HepG2 (cell line): Measurements from ENCODE around the gene NKIRAS1. TPM values are rescaled to one million over a fixed set of nuclear protein-coding genes. Genes with fewer than 3 reads are reported as not detected.

Experiments
- ATAC-seq: fragments of 200-7000 bp; cut with Tn5 transposase; 3 replicates; pipeline ENCODE4 v1.9.1; 2020; ENCODE audit warnings: mild to moderate bottlenecking, moderate library complexity
- BruUV-seq: library from RNA; stranded (reverse); fragments of 400-500 nt; replicated peaks from 2 replicates; lab custom pipeline; 2021; lab: Mats Ljungman, UMichigan
- CTCF ChIA-PET: fragments of 300-600 bp; formaldehyde crosslinking; extraction: SDS; loops from one replicate; lab custom pipeline; 2021; ENCODE audit warnings: low total read pairs, inconsistent platforms, low intra/inter-chr PET ratio; lab: Yijun Ruan, JAX
- POLR2A ChIA-PET: fragments of 350-600 bp; sonication (Branson Sonifier 250); formaldehyde crosslinking; loops from one replicate; lab custom pipeline; 2020; ENCODE audit warnings: antibody characterized with exemption, inconsistent platforms; lab: Yijun Ruan, JAX
- DNase-seq: peaks from one replicate; pipeline ENCODE4 v3.0.0-alpha.2; 2015; ENCODE audit warnings: low spot score
- FAIRE-seq: peaks from 3 replicates; lab custom pipeline; 2011; peaks lifted over from hg19 to GRCh38; lab: Jason Lieb, UNC
- H2AFZ ChIP-seq: one replicate; pipeline ENCODE4 v1.6.1; 2011; ENCODE audit warnings: low read length, inconsistent platforms
- H3K27ac ChIP-seq: fragments of 300-600 bp; 3 replicates; pipeline ENCODE4 v1.8.0; 2011; ENCODE audit warnings: mixed run types, mild to moderate bottlenecking, mixed read lengths, low read length, inconsistent platforms; ENCODE audit not compliant: insufficient read depth; ENCODE audit errors: extremely low read length
- H3K27me3 ChIP-seq, 2 experiments: fragments of 200-600 bp in 1 of 2; 2 replicates in 1 of 2; 3 replicates in 1 of 2; pipeline versions ENCODE4 v1.6.0 to v1.8.0; 2011; ENCODE audit warnings: low read length in 2 of 2, mild to moderate bottlenecking in 2 of 2, moderate library complexity in 2 of 2, inconsistent platforms in 1 of 2; ENCODE audit not compliant: insufficient read depth in 2 of 2, control insufficient read depth in 1 of 2
- H3K36me3 ChIP-seq, 2 experiments: fragments of 200-600 bp in 1 of 2; replicated peaks in 1 of 2; 2 replicates in 1 of 2; 3 replicates in 1 of 2; pipeline versions ENCODE4 v1.5.1 to v1.8.0; 2011; ENCODE audit warnings: low read length in 2 of 2, inconsistent platforms in 1 of 2; ENCODE audit not compliant: insufficient read depth in 2 of 2, control insufficient read depth in 1 of 2
- H3K4me1 ChIP-seq: 2 replicates; pipeline ENCODE4 v1.5.1; 2012; ENCODE audit warnings: low read length, inconsistent platforms; ENCODE audit not compliant: insufficient read depth
- H3K4me2 ChIP-seq: 2 replicates; pipeline ENCODE4 v1.6.0; 2011; ENCODE audit warnings: low read depth, low read length, inconsistent platforms
- H3K4me3 ChIP-seq, 3 experiments: fragments of 200-600 bp in 1 of 3; sonication (generic), shearing (Covaris generic) in 1 of 3; replicated peaks in 1 of 3; 2 replicates each; pipeline ENCODE4 v1.5.1; 2011 to 2016; ENCODE audit warnings: low read length in 3 of 3, inconsistent platforms in 2 of 3, low read depth in 2 of 3, mild to moderate bottlenecking in 2 of 3, control low read depth in 1 of 3, mixed read lengths in 1 of 3; ENCODE audit not compliant: insufficient read depth in 1 of 3
- H3K79me2 ChIP-seq: one replicate; pipeline ENCODE4 v1.6.1; 2011; ENCODE audit warnings: low read length, inconsistent platforms; ENCODE audit not compliant: insufficient read depth
- H3K9ac ChIP-seq: 2 replicates; pipeline ENCODE4 v1.6.0; 2011; ENCODE audit warnings: mild to moderate bottlenecking, low read depth, low read length, inconsistent platforms; ENCODE audit not compliant: insufficient read depth
- H3K9me3 ChIP-seq: 2 replicates; pipeline ENCODE4 v1.5.1; 2012; ENCODE audit warnings: mild to moderate bottlenecking, low read length
- H4K20me1 ChIP-seq: 2 replicates; pipeline ENCODE4 v1.6.0; 2011; ENCODE audit warnings: inconsistent platforms, mild to moderate bottlenecking, low read length, moderate library complexity; ENCODE audit not compliant: insufficient read depth
- ARNTL ChIP-seq: sonication (generic); formaldehyde crosslinking; IDR thresholded peaks from 2 replicates; pipeline ENCODE4 v1.4.0; 2020; ENCODE audit warnings: mild to moderate bottlenecking, missing genetic modification reagents
- ELF1 ChIP-seq: sonication (generic); formaldehyde crosslinking; IDR thresholded peaks from 2 replicates; pipeline ENCODE4 v1.4.0; 2020; ENCODE audit warnings: missing genetic modification reagents
- HDAC6 ChIP-seq: fragments of 200-600 bp; sonication (generic); IDR thresholded peaks from 2 replicates; pipeline ENCODE4 v1.7.0; 2017; ENCODE audit warnings: mild to moderate bottlenecking, antibody characterized with exemption, low read length, low read depth
- HOXA9 ChIP-seq: sonication (generic); formaldehyde crosslinking; IDR thresholded peaks from 2 replicates; pipeline ENCODE4 v1.8.1; 2022; ENCODE audit warnings: missing genetic modification reagents, mild to moderate bottlenecking, moderate library complexity, borderline replicate concordance
- JUNB ChIP-seq: sonication (generic); formaldehyde crosslinking; IDR thresholded peaks from 2 replicates; pipeline ENCODE4 v1.8.0; 2022; ENCODE audit warnings: missing genetic modification reagents, mild to moderate bottlenecking, borderline replicate concordance
- MAFK ChIP-seq, 2 experiments: IDR thresholded peaks in 1 of 2; conservative IDR thresholded peaks in 1 of 2; 2 replicates each; pipeline ENCODE4 v1.6.1; 2011; ENCODE audit warnings: improper control_type of control experiment in 2 of 2, low read length in 2 of 2
- POLR2A ChIP-seq, 2 experiments: IDR thresholded peaks; 2 replicates each; pipeline ENCODE4 v1.6.1; 2011; ENCODE audit warnings: low read depth in 2 of 2, low read length in 2 of 2, mild to moderate bottlenecking in 1 of 2, moderate library complexity in 1 of 2; ENCODE audit not compliant: insufficient read depth in 1 of 2
- RBM22 ChIP-seq: fragments of 200-400 bp; formaldehyde crosslinking; optimal IDR thresholded peaks from 2 replicates; pipeline ENCODE3; 2017; ENCODE audit warnings: mild to moderate bottlenecking, low read length, moderate library complexity
- RXRB ChIP-seq: IDR thresholded peaks from 2 replicates; pipeline ENCODE4 v1.6.1; 2016; ENCODE audit warnings: borderline replicate concordance, missing genetic modification reagents, missing compliant biosample characterization
- TSC22D2 ChIP-seq: sonication (generic); formaldehyde crosslinking; IDR thresholded peaks from 2 replicates; pipeline ENCODE4 v1.5.1; 2020; ENCODE audit warnings: missing genetic modification reagents, mild to moderate bottlenecking, borderline replicate concordance
- YEATS4 ChIP-seq: sonication (generic); formaldehyde crosslinking; IDR thresholded peaks from 2 replicates; pipeline ENCODE4 v1.4.0; 2020; ENCODE audit warnings: missing genetic modification reagents, borderline replicate concordance
- ZFAT ChIP-seq: sonication (generic); formaldehyde crosslinking; conservative IDR thresholded peaks from 2 replicates; pipeline ENCODE4 v1.8.1; 2023; ENCODE audit warnings: missing genetic modification reagents, inconsistent platforms
- ZNF124 ChIP-seq: sonication (generic); formaldehyde crosslinking; IDR thresholded peaks from 2 replicates; pipeline ENCODE4 v1.4.0; 2020; ENCODE audit warnings: missing genetic modification reagents
- ZNF569 ChIP-seq: sonication (generic); formaldehyde crosslinking; IDR thresholded peaks from 2 replicates; pipeline ENCODE4 v1.5.0; 2020; ENCODE audit warnings: mild to moderate bottlenecking, missing genetic modification reagents, moderate library complexity, borderline replicate concordance
- ZNF576 ChIP-seq: sonication (generic); formaldehyde crosslinking; IDR thresholded peaks from 2 replicates; pipeline ENCODE4 v1.4.0; 2020; ENCODE audit warnings: mild to moderate bottlenecking, missing genetic modification reagents
- ZNF577 ChIP-seq: sonication (generic); formaldehyde crosslinking; IDR thresholded peaks from 2 replicates; pipeline ENCODE4 v1.4.0; 2020; ENCODE audit warnings: mild to moderate bottlenecking, low read depth, missing genetic modification reagents, borderline replicate concordance
- WGBS: methylation state at CpG from one replicate; pipeline ENCODE4 v1.1.6; 2017; ENCODE audit warnings: low lambda C conversion rate; 5-methylcytosine and 5-hydroxymethylcytosine counted together
- in situ Hi-C: cut with HindIII; loops from 2 replicates; pipeline ENCODE4 v1.10.0; 2017; ENCODE audit warnings: low pct_unique_long_range_greater_than_20kb; ENCODE audit not compliant: extremely low pct_ligation_motif_present
- intact Hi-C: fragments of 100-400 bp; cut with micrococcal nuclease; formaldehyde crosslinking; loops from one replicate; pipeline ENCODE4 v1.10.0; 2022; ENCODE audit not compliant: unreplicated experiment
- polyA plus RNA-seq, 8 experiments: library from polyadenylated mRNA; depleted of rRNA in 3 of 8; stranded (reverse) in 7 of 8; unstranded in 1 of 8; fragments of >200 nt; fragmentation: Illumina TruSeq in 4 of 8; extraction: Trizol in 4 of 8; gene quantifications; 2 replicates each; pipeline versions ENCODE4 v1.2.1 to v1.2.3, GENCODE V29; 2011 to 2016; ENCODE audit warnings: low read depth in 4 of 8, missing spikeins in 1 of 8, mixed read lengths in 1 of 8; ENCODE audit not compliant: insufficient read depth in 1 of 8
- total RNA-seq, 5 experiments: library from RNA; depleted of rRNA; stranded (reverse); fragments of >200 nt; fragmentation: Illumina TruSeq; extraction: Trizol; gene quantifications; 2 replicates each; pipeline ENCODE4 v1.2.3, GENCODE V29; 2016; ENCODE audit warnings: low read depth in 1 of 5
- TF ChIP-seq, protein P1 (sequence below): sonication (generic); formaldehyde crosslinking; IDR thresholded peaks from 2 replicates; pipeline ENCODE4 v1.5.0; 2020; ENCODE audit warnings: mild to moderate bottlenecking, low read depth, missing genetic modification reagents, borderline replicate concordance
- TF ChIP-seq, protein P2 (sequence below): sonication (generic); formaldehyde crosslinking; IDR thresholded peaks from 2 replicates; pipeline ENCODE4 v1.8.1; 2023; ENCODE audit warnings: missing genetic modification reagents, inconsistent platforms, borderline replicate concordance

The NKIRAS1 gene
- total and polyA plus RNA-seq, 2 of the 13 experiments (the other 11 are each of a cell fraction or from before 2014, with no cell fraction given) = 4.3 to 8.0 TPM

DNA sequence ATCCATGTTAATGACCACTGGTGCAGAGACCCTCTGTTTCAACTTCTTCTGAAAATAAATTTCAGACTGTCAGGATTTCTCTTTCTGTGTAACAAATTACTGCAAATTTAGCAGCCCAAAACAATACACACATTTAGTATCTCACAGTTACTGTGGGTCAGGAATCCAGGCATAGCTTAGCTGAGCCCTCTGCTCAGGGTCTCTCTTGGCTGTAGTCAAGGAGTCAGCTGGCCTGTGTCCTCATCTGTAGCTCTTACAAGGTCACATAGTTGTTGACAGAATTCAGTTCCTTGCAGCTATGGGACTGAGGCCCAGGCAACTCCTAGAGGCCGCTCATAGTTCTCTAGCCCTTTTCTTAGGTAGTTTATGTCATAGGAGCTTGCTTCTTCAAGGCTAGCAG is 51.9 kb downstream of the NKIRAS1 start (continued):
- TF ChIP-seq ELF1 (CRISPR knock-in tag) = no peak
- TF ChIP-seq, protein P1, sequence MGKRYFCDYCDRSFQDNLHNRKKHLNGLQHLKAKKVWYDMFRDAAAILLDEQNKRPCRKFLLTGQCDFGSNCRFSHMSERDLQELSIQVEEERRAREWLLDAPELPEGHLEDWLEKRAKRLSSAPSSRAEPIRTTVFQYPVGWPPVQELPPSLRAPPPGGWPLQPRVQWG (CRISPR knock-in tag) = no peak
- TF ChIP-seq HOXA9 (CRISPR knock-in tag) = no peak
- no peak for TF ChIP-seq ZNF577
- TF ChIP-seq RBM22 = no peak
- no peak for TF ChIP-seq HDAC6
- no peak for TF ChIP-seq POLR2A (IDR thresholded peaks at IDR 0.05; ENCODE audit: insufficient read depth in 1 of 2, low read depth in 2 of 2, low read length in 2 of 2)
- no peak for TF ChIP-seq ZFAT (CRISPR knock-in tag)
- no peak for TF ChIP-seq ZNF576 (CRISPR knock-in tag)
- no peak for TF ChIP-seq RXRB (CRISPR knock-in tag)
- no peak for TF ChIP-seq JUNB

- H3K79me2 ChIP-seq = peaks cover 31% of the 10 kb centered on the region
- no peak overlapping the region for H3K9ac ChIP-seq
- TF ChIP-seq, protein P2, sequence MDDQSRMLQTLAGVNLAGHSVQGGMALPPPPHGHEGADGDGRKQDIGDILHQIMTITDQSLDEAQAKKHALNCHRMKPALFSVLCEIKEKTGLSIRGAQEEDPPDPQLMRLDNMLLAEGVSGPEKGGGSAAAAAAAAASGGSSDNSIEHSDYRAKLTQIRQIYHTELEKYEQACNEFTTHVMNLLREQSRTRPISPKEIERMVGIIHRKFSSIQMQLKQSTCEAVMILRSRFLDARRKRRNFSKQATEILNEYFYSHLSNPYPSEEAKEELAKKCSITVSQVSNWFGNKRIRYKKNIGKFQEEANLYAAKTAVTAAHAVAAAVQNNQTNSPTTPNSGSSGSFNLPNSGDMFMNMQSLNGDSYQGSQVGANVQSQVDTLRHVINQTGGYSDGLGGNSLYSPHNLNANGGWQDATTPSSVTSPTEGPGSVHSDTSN (CRISPR knock-in tag) = no peak
- no peak for TF ChIP-seq HDAC6
- TF ChIP-seq YEATS4 (CRISPR knock-in tag) = no peak
- no peak for TF ChIP-seq ARNTL (CRISPR knock-in tag)
- no peak for TF ChIP-seq ZNF124 (CRISPR knock-in tag)
- TF ChIP-seq TSC22D2 (CRISPR knock-in tag) = no peak
- TF ChIP-seq ZNF569 = no peak
- no peak for TF ChIP-seq MAFK (conservative IDR thresholded peaks at IDR 0.05 in 1 of 2, IDR thresholded peaks at IDR 0.05 in 1 of 2; ENCODE audit: low read length in 2 of 2)
- H3K27ac ChIP-seq = no peak overlapping the region
- H3K27me3 ChIP-seq = no peaks in the 10 kb centered on the region
- ChIA-PET CTCF (no interaction called here), POLR2A (no interaction called here)
- WGBS = 98% methylated on average over 1 of the region's 1 CpG
- peaks cover 0 to 7% of the 10 kb centered on the region in 2 experiments; a peak in 2 of 5 replicates for H3K36me3 ChIP-seq
- H2AFZ ChIP-seq = no peak overlapping the region
- H4K20me1 ChIP-seq = peaks cover 18% of the 10 kb centered on the region
- no peak for FAIRE-seq
- H3K9me3 ChIP-seq = no peaks in the 10 kb centered on the region
- no peak overlapping the region for H3K4me2 ChIP-seq
- ATAC-seq = no peak
- H3K4me1 ChIP-seq = peaks cover 29% of the 10 kb centered on the region
- no peak overlapping the region for H3K4me3 ChIP-seq
- in situ Hi-C loops (no loop called here), intact Hi-C loops (no loop called here)
- DNase-seq = no peak
- BruUV-seq = no TSS peak
Observed at GRCh38 chr3:23863060-23863459, 53.7 kb downstream of the NKIRAS1 start.
